Measurements from ENCODE around the gene PCDHGA12.
"Not testable (repeated sequence)": the region's sequence is repeated elsewhere in the genome, so short reads cannot be mapped to it uniquely, and the experiment has no call there.

DNA sequence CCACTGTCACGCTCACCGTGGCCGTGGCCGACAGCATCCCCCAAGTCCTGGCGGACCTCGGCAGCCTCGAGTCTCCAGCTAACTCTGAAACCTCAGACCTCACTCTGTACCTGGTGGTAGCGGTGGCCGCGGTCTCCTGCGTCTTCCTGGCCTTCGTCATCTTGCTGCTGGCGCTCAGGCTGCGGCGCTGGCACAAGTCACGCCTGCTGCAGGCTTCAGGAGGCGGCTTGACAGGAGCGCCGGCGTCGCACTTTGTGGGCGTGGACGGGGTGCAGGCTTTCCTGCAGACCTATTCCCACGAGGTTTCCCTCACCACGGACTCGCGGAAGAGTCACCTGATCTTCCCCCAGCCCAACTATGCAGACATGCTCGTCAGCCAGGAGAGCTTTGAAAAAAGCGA, 2.4 kb downstream of the PCDHGA12 start:
- TF ChIP-seq, protein P1, sequence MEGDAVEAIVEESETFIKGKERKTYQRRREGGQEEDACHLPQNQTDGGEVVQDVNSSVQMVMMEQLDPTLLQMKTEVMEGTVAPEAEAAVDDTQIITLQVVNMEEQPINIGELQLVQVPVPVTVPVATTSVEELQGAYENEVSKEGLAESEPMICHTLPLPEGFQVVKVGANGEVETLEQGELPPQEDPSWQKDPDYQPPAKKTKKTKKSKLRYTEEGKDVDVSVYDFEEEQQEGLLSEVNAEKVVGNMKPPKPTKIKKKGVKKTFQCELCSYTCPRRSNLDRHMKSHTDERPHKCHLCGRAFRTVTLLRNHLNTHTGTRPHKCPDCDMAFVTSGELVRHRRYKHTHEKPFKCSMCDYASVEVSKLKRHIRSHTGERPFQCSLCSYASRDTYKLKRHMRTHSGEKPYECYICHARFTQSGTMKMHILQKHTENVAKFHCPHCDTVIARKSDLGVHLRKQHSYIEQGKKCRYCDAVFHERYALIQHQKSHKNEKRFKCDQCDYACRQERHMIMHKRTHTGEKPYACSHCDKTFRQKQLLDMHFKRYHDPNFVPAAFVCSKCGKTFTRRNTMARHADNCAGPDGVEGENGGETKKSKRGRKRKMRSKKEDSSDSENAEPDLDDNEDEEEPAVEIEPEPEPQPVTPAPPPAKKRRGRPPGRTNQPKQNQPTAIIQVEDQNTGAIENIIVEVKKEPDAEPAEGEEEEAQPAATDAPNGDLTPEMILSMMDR (IDR thresholded peaks at IDR 0.05) = not testable (repeated sequence)
- not testable (repeated sequence) for TF ChIP-seq POLR2A (IDR thresholded peaks at IDR 0.05)

Measured in adrenal gland (tissue), 5 donors.